ENCODE data around the gene KIAA1217.

The KIAA1217 gene

DNA sequence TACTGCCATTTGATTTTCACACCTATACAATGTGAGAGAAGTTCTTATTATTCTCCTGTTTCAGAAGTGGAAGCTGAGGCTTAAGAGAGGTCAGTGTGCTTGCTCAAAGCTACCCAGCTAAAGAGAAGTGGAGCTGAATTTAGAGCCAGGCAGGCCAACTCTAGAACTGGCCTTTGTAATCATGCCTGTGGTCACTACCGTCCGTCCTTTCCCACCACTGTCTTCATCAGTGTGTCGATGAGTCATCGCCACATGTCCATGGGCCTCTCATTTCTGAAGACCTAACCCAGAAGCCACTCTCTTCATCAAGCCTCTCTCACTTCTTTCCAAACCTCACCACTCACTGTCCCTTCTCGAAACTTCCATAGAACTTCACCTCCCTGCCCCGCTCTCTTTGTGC is 237.8 kb downstream of the KIAA1217 start:
- H3K79me2 ChIP-seq (ENCODE audit: low read length) = no peaks in the 10 kb centered on the region
- H3K36me3 ChIP-seq (replicated peaks; ENCODE audit: low read depth, low read length) = no peaks in the 10 kb centered on the region
- TF ChIP-seq, protein P1, sequence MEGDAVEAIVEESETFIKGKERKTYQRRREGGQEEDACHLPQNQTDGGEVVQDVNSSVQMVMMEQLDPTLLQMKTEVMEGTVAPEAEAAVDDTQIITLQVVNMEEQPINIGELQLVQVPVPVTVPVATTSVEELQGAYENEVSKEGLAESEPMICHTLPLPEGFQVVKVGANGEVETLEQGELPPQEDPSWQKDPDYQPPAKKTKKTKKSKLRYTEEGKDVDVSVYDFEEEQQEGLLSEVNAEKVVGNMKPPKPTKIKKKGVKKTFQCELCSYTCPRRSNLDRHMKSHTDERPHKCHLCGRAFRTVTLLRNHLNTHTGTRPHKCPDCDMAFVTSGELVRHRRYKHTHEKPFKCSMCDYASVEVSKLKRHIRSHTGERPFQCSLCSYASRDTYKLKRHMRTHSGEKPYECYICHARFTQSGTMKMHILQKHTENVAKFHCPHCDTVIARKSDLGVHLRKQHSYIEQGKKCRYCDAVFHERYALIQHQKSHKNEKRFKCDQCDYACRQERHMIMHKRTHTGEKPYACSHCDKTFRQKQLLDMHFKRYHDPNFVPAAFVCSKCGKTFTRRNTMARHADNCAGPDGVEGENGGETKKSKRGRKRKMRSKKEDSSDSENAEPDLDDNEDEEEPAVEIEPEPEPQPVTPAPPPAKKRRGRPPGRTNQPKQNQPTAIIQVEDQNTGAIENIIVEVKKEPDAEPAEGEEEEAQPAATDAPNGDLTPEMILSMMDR (IDR thresholded peaks at IDR 0.05; ENCODE audit: low read depth, low read length) = no peak
- TF ChIP-seq EZH2phosphoT487 (IDR thresholded peaks at IDR 0.05; ENCODE audit: low read depth) = no peak
- H3K4me2 ChIP-seq (ENCODE audit: low read length) = no peak overlapping the region
- peaks cover 3% of the 10 kb centered on the region; the same call in 1 of the 2 replicates for H4K20me1 ChIP-seq (ENCODE audit: insufficient read depth, low read length)
- H3K4me3 ChIP-seq (ENCODE audit: low read length) = no peak overlapping the region
- peaks cover 18% of the 10 kb centered on the region for H3K27me3 ChIP-seq (ENCODE audit: low read depth, low read length)
- H2AFZ ChIP-seq (ENCODE audit: low read depth, low read length) = no peak overlapping the region
- no peak overlapping the region for H3K27ac ChIP-seq (ENCODE audit: low read length)
- no peaks in the 10 kb centered on the region for H3K9me3 ChIP-seq (ENCODE audit: insufficient read depth, low read length)
- no peak overlapping the region for H3K9ac ChIP-seq (ENCODE audit: low read length)
- peaks cover 34% of the 10 kb centered on the region for H3K4me1 ChIP-seq (ENCODE audit: low read length)

DNA sequence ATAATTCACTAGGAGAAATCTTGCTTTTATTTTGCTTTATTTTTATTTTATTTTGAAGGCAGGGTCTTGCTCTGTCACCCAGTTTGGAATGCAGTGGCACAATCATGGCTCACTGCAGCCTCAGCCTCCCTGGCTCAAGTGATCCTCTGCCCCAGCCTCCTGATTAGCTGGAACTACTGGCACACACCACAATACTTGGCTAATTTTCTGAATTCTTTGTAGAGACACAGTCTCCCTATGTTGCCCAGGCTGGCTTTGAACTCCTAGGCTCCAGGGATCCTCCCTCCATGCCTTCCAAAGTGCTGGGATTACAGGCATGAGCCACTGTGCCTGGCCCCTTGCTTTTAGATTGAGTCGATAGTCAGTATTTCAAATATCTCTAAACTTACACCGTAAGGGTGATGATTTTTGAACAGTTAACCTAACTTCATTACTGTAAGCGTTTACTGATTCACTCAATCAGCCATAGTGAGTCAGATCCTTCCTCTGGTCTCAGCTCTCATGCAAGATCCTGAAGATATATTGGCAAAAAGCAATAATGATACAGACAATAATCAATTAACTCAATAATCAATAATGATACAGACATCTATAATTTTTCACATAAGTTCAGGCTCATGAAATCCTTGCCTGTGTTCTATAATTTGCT is 239.5 kb downstream of the KIAA1217 start:
- H3K4me1 ChIP-seq (ENCODE audit: low read length) = peaks cover 37% of the 10 kb centered on the region
- H3K27me3 ChIP-seq (ENCODE audit: low read depth, low read length) = peaks cover 27% of the 10 kb centered on the region
- no peaks in the 10 kb centered on the region for H3K79me2 ChIP-seq (ENCODE audit: low read length)
- no peaks in the 10 kb centered on the region for H3K36me3 ChIP-seq (replicated peaks; ENCODE audit: low read depth, low read length)
- H3K27ac ChIP-seq (ENCODE audit: low read length) = no peak overlapping the region
- peak overlapping the region; percentile 53 for H3K4me2 ChIP-seq (ENCODE audit: low read length)
- no peak overlapping the region for H2AFZ ChIP-seq (ENCODE audit: low read depth, low read length)
- H3K9ac ChIP-seq (ENCODE audit: low read length) = no peak overlapping the region
- H3K4me3 ChIP-seq (ENCODE audit: low read length) = peak overlapping the region; percentile 17
- no peaks in the 10 kb centered on the region for H3K9me3 ChIP-seq (ENCODE audit: insufficient read depth, low read length)
- H4K20me1 ChIP-seq (ENCODE audit: insufficient read depth, low read length) = peaks cover 7% of the 10 kb centered on the region
- TF ChIP-seq, protein P1 (IDR thresholded peaks at IDR 0.05; ENCODE audit: low read depth, low read length) = no peak
- TF ChIP-seq EZH2phosphoT487 (IDR thresholded peaks at IDR 0.05; ENCODE audit: low read depth) = no peak

DNA sequence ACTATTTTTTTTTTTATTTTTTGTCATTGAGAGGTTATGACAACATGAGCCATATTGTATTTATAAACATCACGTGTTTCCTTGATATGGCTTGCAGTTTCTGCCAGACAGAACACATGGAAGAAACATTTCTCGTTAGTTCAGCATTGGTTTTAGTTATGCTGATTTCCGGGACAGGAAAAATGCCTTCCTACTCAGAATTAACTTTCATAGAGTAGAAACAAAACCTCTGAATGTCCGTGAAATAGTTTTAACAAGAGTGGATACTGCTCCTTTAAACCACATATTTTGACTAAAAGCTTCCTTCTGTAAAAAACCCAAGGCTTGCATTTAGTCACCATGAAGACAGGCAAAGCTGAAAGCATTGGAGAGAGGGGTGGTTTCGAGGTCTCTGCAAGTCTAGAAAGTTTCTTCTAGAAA is 240.4 kb downstream of the KIAA1217 start:
- no peak overlapping the region for H2AFZ ChIP-seq (ENCODE audit: low read depth, low read length)

DNA sequence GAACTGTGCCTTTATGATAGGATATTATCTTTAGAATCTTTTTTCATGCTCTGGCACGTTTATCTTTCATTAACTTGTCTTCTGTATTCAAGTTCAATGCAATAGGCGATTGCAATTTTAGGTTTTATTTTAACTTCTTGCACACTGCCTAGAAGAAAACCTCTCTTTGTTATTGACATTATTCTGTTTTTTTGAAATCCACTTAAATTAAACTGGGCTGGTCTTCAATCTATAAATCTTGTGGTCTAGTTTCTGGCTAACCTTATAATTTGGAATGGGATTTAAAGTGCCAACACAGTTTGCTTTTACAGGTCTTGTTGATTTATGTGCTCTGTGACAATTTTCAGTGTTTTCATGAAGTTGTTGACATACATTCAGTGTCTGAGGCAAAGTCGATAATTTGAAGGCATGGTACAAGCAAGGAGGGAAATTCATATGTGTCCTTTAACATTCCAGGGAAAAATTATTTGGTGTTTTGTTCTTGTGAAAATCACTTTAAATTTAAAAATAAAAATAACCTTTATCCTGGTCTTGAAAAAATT is 240.9 kb downstream of the KIAA1217 start:
- Histone ChIP-seq H3K9me3 (ENCODE audit: insufficient read depth, low read length) (no peaks in the 10 kb centered on the region), H3K27ac (ENCODE audit: low read length) (0 out of 2 replicates have a peak overlapping the region, but pooled peaks have one; percentile 38), H3K4me2 (ENCODE audit: low read length) (peak overlapping the region; percentile 53), H3K79me2 (ENCODE audit: low read length) (no peaks in the 10 kb centered on the region), H3K4me3 (ENCODE audit: low read length) (peak overlapping the region; percentile 17), H3K36me3 (replicated peaks; ENCODE audit: low read depth, low read length) (no peaks in the 10 kb centered on the region), H3K9ac (ENCODE audit: low read length) (no peak overlapping the region), H2AFZ (ENCODE audit: low read depth, low read length) (no peak overlapping the region), H3K4me1 (ENCODE audit: low read length) (peaks cover 43% of the 10 kb centered on the region), H4K20me1 (ENCODE audit: insufficient read depth, low read length) (peaks cover 8% of the 10 kb centered on the region), H3K27me3 (ENCODE audit: low read depth, low read length) (peaks cover 37% of the 10 kb centered on the region)
- TF ChIP-seq, protein P1 (IDR thresholded peaks at IDR 0.05; ENCODE audit: low read depth, low read length) = no peak

More for the DNA sequence above, 240.4 kb downstream of the KIAA1217 start:
- Histone ChIP-seq H3K4me2 (ENCODE audit: low read length) (peak overlapping the region; percentile 53), H3K9ac (ENCODE audit: low read length) (no peak overlapping the region; the same call in 1 of the 2 replicates), H3K79me2 (ENCODE audit: low read length) (no peaks in the 10 kb centered on the region), H3K4me1 (ENCODE audit: low read length) (peaks cover 38% of the 10 kb centered on the region), H3K36me3 (replicated peaks; ENCODE audit: low read depth, low read length) (no peaks in the 10 kb centered on the region), H3K4me3 (ENCODE audit: low read length) (peak overlapping the region; percentile 17), H3K27ac (ENCODE audit: low read length) (peak overlapping the region; percentile 38), H3K9me3 (ENCODE audit: insufficient read depth, low read length) (no peaks in the 10 kb centered on the region), H4K20me1 (ENCODE audit: insufficient read depth, low read length) (peaks cover 8% of the 10 kb centered on the region), H3K27me3 (ENCODE audit: low read depth, low read length) (peaks cover 34% of the 10 kb centered on the region)
- no peak for TF ChIP-seq EZH2phosphoT487 (IDR thresholded peaks at IDR 0.05; ENCODE audit: low read depth)
- TF ChIP-seq, protein P1 (IDR thresholded peaks at IDR 0.05; ENCODE audit: low read depth, low read length) = no peak
